Kidney epithelial cell (primary cell): Measurements from ENCODE around the gene RAC3. TPM values are rescaled to one million over a fixed set of nuclear protein-coding genes. Genes with fewer than 3 reads are reported as not detected.

ENCODE experiments used
- DNase-seq: peaks from one replicate; pipeline ENCODE4 v3.0.0-alpha.2; 2010; ENCODE audit warnings: low read depth
- H3K27me3 ChIP-seq: 2 replicates; pipeline ENCODE4 v1.6.0; 2011; ENCODE audit warnings: low read length; ENCODE audit not compliant: control insufficient read depth, insufficient read depth
- H3K36me3 ChIP-seq: 2 replicates; pipeline ENCODE4 v1.5.1; 2011; ENCODE audit warnings: low read length; ENCODE audit not compliant: control insufficient read depth, insufficient read depth
- H3K4me3 ChIP-seq: 2 replicates; pipeline ENCODE4 v1.5.1; 2011; ENCODE audit warnings: low read depth, mild to moderate bottlenecking, control low read depth, low read length
- CTCF ChIP-seq: IDR thresholded peaks from 2 replicates; pipeline ENCODE4 v1.5.1; 2011; ENCODE audit warnings: mild to moderate bottlenecking, moderate library complexity, low read length, control low read depth, inconsistent platforms; ENCODE audit not compliant: insufficient read depth, poor library complexity, severe bottlenecking
- total RNA-seq: library from RNA; depleted of rRNA; stranded (reverse); fragments of >200 nt; gene quantifications from 2 replicates; pipeline ENCODE4 v1.2.3, GENCODE V29; 2015

RAC3 gene
- total RNA-seq, 1 donor from 2014 or later, result 57.4 TPM

DNA sequence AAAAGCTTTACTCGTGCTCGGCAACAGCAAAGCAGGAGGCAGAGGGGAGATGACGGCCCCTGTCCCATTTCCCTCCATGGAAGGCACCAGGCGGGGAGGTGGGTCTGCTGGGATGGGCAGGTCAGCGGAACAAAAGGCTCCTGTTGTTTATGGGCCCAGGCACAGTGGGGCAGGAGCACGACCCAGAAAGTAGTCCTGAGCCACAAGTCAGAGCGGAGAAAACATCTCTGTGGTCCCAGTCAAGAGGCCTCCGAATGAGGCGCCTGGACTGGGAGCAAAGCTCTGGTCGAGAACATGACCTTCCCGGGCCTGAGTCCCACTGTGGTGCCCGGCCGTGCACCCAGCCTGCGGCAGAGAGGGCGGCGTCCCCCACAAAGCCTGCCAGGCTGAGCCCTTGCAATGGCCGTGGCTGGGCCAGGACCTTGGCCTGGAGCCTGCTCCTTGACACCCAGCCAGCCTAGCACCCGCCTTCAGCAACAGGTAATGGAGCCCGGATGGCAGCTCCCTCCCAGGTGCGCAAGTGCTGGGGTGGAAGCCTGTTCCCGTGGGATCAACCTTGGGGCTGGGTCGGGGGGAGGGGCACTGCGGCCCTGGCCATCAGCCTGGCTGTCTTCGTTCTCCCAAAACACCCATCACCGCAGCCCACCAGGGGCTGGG, 16.6 kb downstream of the RAC3 start:
- H3K36me3 ChIP-seq, result peaks cover 3% of the 10 kb centered on the region
- no peaks in the 10 kb centered on the region for H3K27me3 ChIP-seq
- DNase-seq, result no peak

GRCh38 chr17:82048571-82048971, 17.1 kb downstream of the RAC3 start:
- DNase-seq, result no peak
- Histone ChIP-seq H3K36me3 (peaks cover 3% of the 10 kb centered on the region), H3K4me3 (no peak overlapping the region), H3K27me3 (no peaks in the 10 kb centered on the region)
- no peak for TF ChIP-seq CTCF

More for the DNA sequence above, 16.6 kb downstream of the RAC3 start:
- H3K4me3 ChIP-seq, result no peak overlapping the region
- TF ChIP-seq CTCF, result no peak

GRCh38 chr17:82049106-82049505, 17.6 kb downstream of the RAC3 start:
- peaks cover 3% of the 10 kb centered on the region for H3K36me3 ChIP-seq
- no peak overlapping the region for H3K4me3 ChIP-seq
- no peaks in the 10 kb centered on the region for H3K27me3 ChIP-seq
- no peak for DNase-seq
- TF ChIP-seq CTCF, result no peak

DNA sequence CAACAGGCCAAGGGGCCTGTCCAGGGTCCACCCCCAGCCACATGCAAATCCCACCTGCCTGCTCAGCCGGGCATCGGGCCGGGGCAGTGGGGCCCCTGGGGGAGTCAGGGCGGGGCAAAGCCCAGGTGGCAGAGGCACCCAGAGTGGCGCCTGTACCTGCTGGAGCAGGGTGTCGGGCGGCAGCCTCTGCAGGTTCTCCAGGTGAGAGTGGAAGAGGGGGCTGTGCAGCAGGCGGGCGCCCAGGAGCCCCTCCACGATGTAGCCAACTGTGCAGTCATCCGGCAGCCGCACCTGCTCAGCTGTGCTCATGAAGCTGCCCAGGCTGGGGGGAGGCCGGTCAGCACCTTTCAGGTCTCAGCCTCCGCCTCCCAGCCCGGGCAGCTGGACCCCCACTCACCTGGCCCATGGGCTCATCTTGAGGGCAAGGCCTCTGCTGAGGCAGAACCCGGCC, 18.1 kb downstream of the RAC3 start:
- Histone ChIP-seq H3K4me3 (no peak overlapping the region), H3K36me3 (peaks cover 3% of the 10 kb centered on the region), H3K27me3 (no peaks in the 10 kb centered on the region)
- no peak for TF ChIP-seq CTCF
- no peak for DNase-seq

DNA sequence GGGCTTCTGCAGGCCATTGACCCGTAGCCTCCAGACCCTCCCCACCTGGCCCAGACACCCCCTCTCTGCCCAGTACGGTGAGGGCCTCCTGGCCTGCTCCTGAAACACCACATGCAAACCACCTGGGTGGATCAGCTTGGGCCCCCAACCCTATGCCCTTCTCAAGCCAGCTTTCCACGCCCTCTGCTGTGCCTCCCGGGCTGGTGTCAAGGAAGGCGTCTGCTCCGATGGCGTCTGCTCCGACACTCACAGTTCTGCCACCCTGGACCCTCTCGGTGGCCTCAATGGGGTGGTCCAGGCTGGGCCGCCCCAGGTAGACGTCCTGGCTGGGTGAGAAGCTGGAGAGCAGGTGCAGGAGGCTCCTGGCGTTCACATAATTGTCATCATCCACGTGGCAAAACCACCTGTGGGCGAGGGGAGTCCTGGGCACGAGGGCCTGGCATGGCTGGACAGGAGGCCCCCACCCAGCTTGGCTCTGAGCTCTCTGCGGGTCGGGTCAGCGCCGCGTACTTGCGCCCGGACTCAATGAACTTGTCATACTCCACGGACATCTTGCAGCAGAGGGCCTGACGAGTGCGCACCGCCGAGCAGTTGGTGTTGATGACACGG, 18.8 kb downstream of the RAC3 start:
- no peak for DNase-seq
- no peak for TF ChIP-seq CTCF
- Histone ChIP-seq H3K4me3 (peak overlapping the region; percentile 80), H3K27me3 (no peaks in the 10 kb centered on the region), H3K36me3 (peaks cover 3% of the 10 kb centered on the region)
